PC-3 (cell line): ENCODE measurements around the gene MAB21L2.

Source experiments
- EZH2 ChIP-seq: fragments of 300-600 bp; sonication (generic); IDR thresholded peaks from one replicate; pipeline ENCODE4 v1.6.1; 2017; ENCODE audit warnings: antibody characterized with exemption, mild to moderate bottlenecking, low read length; ENCODE audit not compliant: unreplicated experiment
- EZH2phosphoT487 ChIP-seq: fragments of 300-600 bp; sonication (generic); IDR thresholded peaks from 2 replicates; pipeline ENCODE4 v1.6.1; 2018; ENCODE audit warnings: mild to moderate bottlenecking, antibody characterized with exemption, low read length, borderline replicate concordance
- TF ChIP-seq, protein P1 (sequence below): fragments of 300-600 bp; sonication (generic); conservative IDR thresholded peaks from 2 replicates; pipeline ENCODE4 v1.5.1; 2017; ENCODE audit warnings: antibody characterized with exemption, low read depth, mild to moderate bottlenecking, low read length

DNA sequence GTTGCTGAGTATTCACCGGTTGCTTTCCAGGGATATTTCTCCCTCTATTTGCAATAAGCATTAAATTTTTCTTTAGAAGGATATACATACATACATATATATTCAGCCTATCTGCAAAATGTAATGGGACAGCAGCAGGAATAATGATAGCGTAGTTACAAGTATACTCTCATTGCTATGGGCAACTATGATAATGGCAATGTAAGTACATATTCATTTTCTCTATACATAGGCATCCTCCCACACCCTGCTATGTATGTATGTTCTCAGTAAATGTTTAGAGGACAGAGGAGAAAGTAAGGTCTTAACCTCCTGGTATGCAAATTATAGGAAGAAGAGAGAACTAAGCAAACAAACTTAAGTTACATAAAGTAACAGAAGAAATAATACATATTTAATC lies 19.7 kb upstream of the MAB21L2 start:
- TF ChIP-seq EZH2phosphoT487 (no peak), EZH2 (no peak)
- TF ChIP-seq, protein P1, sequence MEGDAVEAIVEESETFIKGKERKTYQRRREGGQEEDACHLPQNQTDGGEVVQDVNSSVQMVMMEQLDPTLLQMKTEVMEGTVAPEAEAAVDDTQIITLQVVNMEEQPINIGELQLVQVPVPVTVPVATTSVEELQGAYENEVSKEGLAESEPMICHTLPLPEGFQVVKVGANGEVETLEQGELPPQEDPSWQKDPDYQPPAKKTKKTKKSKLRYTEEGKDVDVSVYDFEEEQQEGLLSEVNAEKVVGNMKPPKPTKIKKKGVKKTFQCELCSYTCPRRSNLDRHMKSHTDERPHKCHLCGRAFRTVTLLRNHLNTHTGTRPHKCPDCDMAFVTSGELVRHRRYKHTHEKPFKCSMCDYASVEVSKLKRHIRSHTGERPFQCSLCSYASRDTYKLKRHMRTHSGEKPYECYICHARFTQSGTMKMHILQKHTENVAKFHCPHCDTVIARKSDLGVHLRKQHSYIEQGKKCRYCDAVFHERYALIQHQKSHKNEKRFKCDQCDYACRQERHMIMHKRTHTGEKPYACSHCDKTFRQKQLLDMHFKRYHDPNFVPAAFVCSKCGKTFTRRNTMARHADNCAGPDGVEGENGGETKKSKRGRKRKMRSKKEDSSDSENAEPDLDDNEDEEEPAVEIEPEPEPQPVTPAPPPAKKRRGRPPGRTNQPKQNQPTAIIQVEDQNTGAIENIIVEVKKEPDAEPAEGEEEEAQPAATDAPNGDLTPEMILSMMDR = no peak
